ENCODE results near the gene BACH1.

DNA sequence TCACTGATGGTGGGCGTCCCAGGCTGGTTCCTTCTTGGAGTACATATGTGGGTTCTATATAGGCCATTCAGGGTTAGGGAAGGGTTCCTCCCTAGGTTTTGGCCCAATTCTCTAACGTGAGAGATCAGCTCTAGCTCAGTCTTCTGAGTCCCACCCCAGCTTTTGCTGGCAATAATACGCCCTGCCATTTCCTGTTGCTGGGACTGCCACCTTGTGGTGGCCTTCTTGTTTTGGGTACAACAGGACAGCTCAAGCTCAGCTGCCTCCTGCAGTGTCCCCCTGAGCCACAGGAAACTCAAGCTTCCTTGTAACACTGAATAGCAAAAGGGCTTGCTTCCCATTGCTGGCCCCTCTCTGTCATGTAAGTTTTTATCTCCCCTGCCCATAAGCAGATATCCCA lies 77.8 kb downstream of the BACH1 start:
- TF ChIP-seq, protein P1, sequence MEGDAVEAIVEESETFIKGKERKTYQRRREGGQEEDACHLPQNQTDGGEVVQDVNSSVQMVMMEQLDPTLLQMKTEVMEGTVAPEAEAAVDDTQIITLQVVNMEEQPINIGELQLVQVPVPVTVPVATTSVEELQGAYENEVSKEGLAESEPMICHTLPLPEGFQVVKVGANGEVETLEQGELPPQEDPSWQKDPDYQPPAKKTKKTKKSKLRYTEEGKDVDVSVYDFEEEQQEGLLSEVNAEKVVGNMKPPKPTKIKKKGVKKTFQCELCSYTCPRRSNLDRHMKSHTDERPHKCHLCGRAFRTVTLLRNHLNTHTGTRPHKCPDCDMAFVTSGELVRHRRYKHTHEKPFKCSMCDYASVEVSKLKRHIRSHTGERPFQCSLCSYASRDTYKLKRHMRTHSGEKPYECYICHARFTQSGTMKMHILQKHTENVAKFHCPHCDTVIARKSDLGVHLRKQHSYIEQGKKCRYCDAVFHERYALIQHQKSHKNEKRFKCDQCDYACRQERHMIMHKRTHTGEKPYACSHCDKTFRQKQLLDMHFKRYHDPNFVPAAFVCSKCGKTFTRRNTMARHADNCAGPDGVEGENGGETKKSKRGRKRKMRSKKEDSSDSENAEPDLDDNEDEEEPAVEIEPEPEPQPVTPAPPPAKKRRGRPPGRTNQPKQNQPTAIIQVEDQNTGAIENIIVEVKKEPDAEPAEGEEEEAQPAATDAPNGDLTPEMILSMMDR (IDR thresholded peaks at IDR 0.05; ENCODE audit: low read depth, low read length, poor library complexity, severe bottlenecking), result peak; percentile 71
- TF ChIP-seq EZH2phosphoT487 (IDR thresholded peaks at IDR 0.05; ENCODE audit: borderline replicate concordance, low read length), result no peak
